ENCODE data around the gene ZNF827. TPM values are rescaled to one million over a fixed set of nuclear protein-coding genes. Genes with fewer than 3 reads are reported as not detected.

ZNF827 gene
- total RNA-seq, 1 donor from 2014 or later, result 19.5 TPM

GRCh38 chr4:145815626-145816025, 123.0 kb downstream of the ZNF827 start:
- DNase-seq (ENCODE audit: low spot score in 2 of 2), result no peak
- Histone ChIP-seq H3K27ac (no peak overlapping the region), H3K4me1 (no peaks in the 10 kb centered on the region), H3K9me3 (no peaks in the 10 kb centered on the region), H3K4me3 (no peak overlapping the region), H3K36me3 (no peaks in the 10 kb centered on the region), H3K27me3 (no peaks in the 10 kb centered on the region)
- intact Hi-C loops (cut with DNase I), result no loop called here
- no peak for TF ChIP-seq CTCF (IDR thresholded peaks at IDR 0.05)

GRCh38 chr4:145815027-145815612, 123.5 kb downstream of the ZNF827 start:
- H3K36me3 ChIP-seq, result no peaks in the 10 kb centered on the region
- no peak for TF ChIP-seq CTCF (IDR thresholded peaks at IDR 0.05)
- no peaks in the 10 kb centered on the region for H3K9me3 ChIP-seq
- H3K4me1 ChIP-seq, result no peaks in the 10 kb centered on the region
- intact Hi-C loops (cut with DNase I), result no loop called here
- no peak overlapping the region for H3K4me3 ChIP-seq
- H3K27ac ChIP-seq, result no peak overlapping the region
- no peak for DNase-seq (ENCODE audit: low spot score in 2 of 2)
- H3K27me3 ChIP-seq, result no peaks in the 10 kb centered on the region

GRCh38 chr4:145814246-145814645, 124.4 kb downstream of the ZNF827 start:
- Histone ChIP-seq H3K27ac (no peak overlapping the region), H3K4me1 (no peaks in the 10 kb centered on the region), H3K9me3 (no peaks in the 10 kb centered on the region), H3K27me3 (no peaks in the 10 kb centered on the region), H3K4me3 (no peak overlapping the region), H3K36me3 (no peaks in the 10 kb centered on the region)
- intact Hi-C loops (cut with DNase I), result no loop called here
- DNase-seq (ENCODE audit: low spot score in 2 of 2), result no peak
- no peak for TF ChIP-seq CTCF (IDR thresholded peaks at IDR 0.05)

- intact Hi-C loops (cut with DNase I), result no loop called here
- no peaks in the 10 kb centered on the region for H3K36me3 ChIP-seq
- no peak for TF ChIP-seq CTCF (IDR thresholded peaks at IDR 0.05)
- no peak overlapping the region for H3K4me3 ChIP-seq
- no peaks in the 10 kb centered on the region for H3K9me3 ChIP-seq
- DNase-seq (ENCODE audit: low spot score in 2 of 2), result no peak
- peaks cover 0 to 2% of the 10 kb centered on the region in 2 donors for H3K4me1 ChIP-seq
- H3K27ac ChIP-seq, result no peak overlapping the region
- H3K27me3 ChIP-seq, result no peaks in the 10 kb centered on the region
Observed at GRCh38 chr4:145812919-145813318, 125.7 kb downstream of the ZNF827 start.

GRCh38 chr4:145808848-145809512, 129.6 kb downstream of the ZNF827 start:
- Histone ChIP-seq H3K36me3 (no peaks in the 10 kb centered on the region), H3K27me3 (no peaks in the 10 kb centered on the region), H3K27ac (no peak overlapping the region), H3K9me3 (no peaks in the 10 kb centered on the region), H3K4me3 (no peak overlapping the region), H3K4me1 (peaks cover 0 to 8% of the 10 kb centered on the region in 2 donors)
- intact Hi-C loops (cut with DNase I), result no loop called here
- no peak for DNase-seq (ENCODE audit: low spot score in 2 of 2)
- TF ChIP-seq CTCF (IDR thresholded peaks at IDR 0.05), result no peak

Measured in ascending aorta (tissue), 2 donors.